Uterus (tissue), 4 donors: ENCODE measurements around the gene WNT6. TPM values are rescaled to one million over a fixed set of nuclear protein-coding genes. Genes with fewer than 3 reads are reported as not detected.

Experiments used
- DNase-seq, 2 donors: peaks; one replicate each; pipeline ENCODE4 v3.0.0-alpha.2; 2019 to 2020
- H3K27ac ChIP-seq, 2 donors: fragments of 200-600 bp; sonication (generic); 1 replicate in 1 of 2; 2 replicates in 1 of 2; pipeline ENCODE4 v1.5.1; 2016 to 2018
- H3K27me3 ChIP-seq, 2 donors: fragments of 200-600 bp; sonication (generic); one replicate each; pipeline ENCODE4 v1.5.1; 2018 to 2019; ENCODE audit warnings: control low read depth in 1 of 2
- H3K36me3 ChIP-seq, 2 donors: fragments of 200-600 bp; sonication (generic); one replicate each; pipeline ENCODE4 v1.5.1; 2019; ENCODE audit warnings: control low read depth in 1 of 2
- H3K4me1 ChIP-seq, 2 donors: fragments of 200-600 bp; sonication (generic); one replicate each; pipeline ENCODE4 v1.5.1; 2018 to 2019; ENCODE audit warnings: control low read depth in 1 of 2
- H3K4me3 ChIP-seq, 2 donors: fragments of 200-600 bp; sonication (generic); 1 replicate in 1 of 2; 2 replicates in 1 of 2; pipeline ENCODE4 v1.5.1; 2018 to 2019; ENCODE audit warnings: mild to moderate bottlenecking in 1 of 2
- H3K9me3 ChIP-seq, 2 donors: fragments of 200-600 bp; sonication (generic); one replicate each; pipeline ENCODE4 v1.5.1; 2019; ENCODE audit warnings: control low read depth in 1 of 2
- CTCF ChIP-seq, 4 experiments: fragments of 200-600 bp in 2 of 4; fragments of 450-650 bp in 2 of 4; sonication (generic) in 2 of 4; IDR thresholded peaks; one replicate each; pipeline ENCODE4 v1.5.1; 2016 to 2019; ENCODE audit warnings: antibody characterized with exemption in 4 of 4, mild to moderate bottlenecking in 2 of 4, moderate library complexity in 1 of 4
- POLR2A ChIP-seq, 2 donors: fragments of 450-650 bp; IDR thresholded peaks; one replicate each; pipeline ENCODE4 v1.6.1; 2016; ENCODE audit warnings: antibody characterized with exemption in 2 of 2, mild to moderate bottlenecking in 1 of 2, moderate library complexity in 1 of 2
- intact Hi-C: fragments of 100-400 bp; cut with DNase I; formaldehyde crosslinking; loops from one replicate; pipeline ENCODE4 v1.15.1; 2023; ENCODE audit warnings: low total_unique reads
- total RNA-seq, 4 donors: library from RNA; depleted of rRNA in 3 of 4; stranded (reverse); fragments of >200 nt in 3 of 4; gene quantifications; one replicate each; pipeline versions ENCODE4 v1.1.0 to v1.2.4, GENCODE V29; 2014 to 2023
- donor health status: DM: yes; HTN: yes; CAD: no.

Gene WNT6
- total RNA-seq, 4 donors from 2014 or later: 1.0 to 2.1 (median 1.9) TPM; not detected in 1

DNA sequence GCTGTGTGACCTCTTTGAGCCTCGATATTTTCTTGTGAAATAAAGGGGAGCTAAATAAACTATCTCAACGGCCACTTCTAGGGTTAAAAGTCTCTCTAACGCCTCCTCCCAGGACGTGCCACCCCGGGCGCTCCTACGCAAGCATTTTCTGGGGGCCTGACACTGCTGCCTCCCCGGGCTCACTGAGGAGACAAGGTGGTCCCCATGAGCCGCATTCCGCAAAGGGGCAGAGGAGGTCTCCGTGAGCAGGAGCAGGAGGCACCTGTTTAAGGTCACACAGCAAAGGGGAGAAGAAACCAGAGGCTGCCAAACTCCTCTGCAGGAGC is 20.1 kb downstream of the WNT6 start:
- Histone ChIP-seq H3K36me3 (no peaks in the 10 kb centered on the region), H3K4me1 (peaks cover 0 to 12% of the 10 kb centered on the region in 2 donors), H3K27me3 (peaks cover 11 to 30% of the 10 kb centered on the region in 2 donors), H3K27ac (no peak overlapping the region), H3K9me3 (no peaks in the 10 kb centered on the region), H3K4me3 (no peak overlapping the region)
- TF ChIP-seq POLR2A (IDR thresholded peaks at IDR 0.05) (no peak), CTCF (IDR thresholded peaks at IDR 0.05) (no peak)
- intact Hi-C loops: no loop called here
- DNase-seq: no peak

- DNase-seq: no peak
Measured at GRCh38 chr2:218880102-218880858, 20.7 kb downstream of the WNT6 start, which contains the start of gene WNT10A. Gene WNT10A (plus strand): TSS chr2:218880852. CDS start chr2:218880996, 144 bp downstream.

GRCh38 chr2:218880859-218881594 is 21.4 kb downstream of the WNT6 start:
- H3K9me3 ChIP-seq: no peaks in the 10 kb centered on the region
- peaks cover 11 to 30% of the 10 kb centered on the region in 2 donors for H3K27me3 ChIP-seq
- intact Hi-C loops: no loop called here
- H3K4me1 ChIP-seq: peaks cover 0 to 12% of the 10 kb centered on the region in 2 donors
- TF ChIP-seq CTCF (IDR thresholded peaks at IDR 0.05): no peak
- H3K27ac ChIP-seq: no peak overlapping the region
- H3K36me3 ChIP-seq: no peaks in the 10 kb centered on the region
- H3K4me3 ChIP-seq: no peak overlapping the region
- DNase-seq: no peak

More at GRCh38 chr2:218880102-218880858, 20.7 kb downstream of the WNT6 start, which contains the start of gene WNT10A:
- no peaks in the 10 kb centered on the region for H3K9me3 ChIP-seq
- TF ChIP-seq POLR2A (IDR thresholded peaks at IDR 0.05) (no peak), CTCF (IDR thresholded peaks at IDR 0.05) (no peak)
- H3K27me3 ChIP-seq: peaks cover 11 to 30% of the 10 kb centered on the region in 2 donors
- intact Hi-C loops: no loop called here
- peaks cover 0 to 12% of the 10 kb centered on the region in 2 donors for H3K4me1 ChIP-seq
- peak within 1 kb of the TSS in 1 of 2 donors; percentile 8 for H3K4me3 ChIP-seq
- H3K27ac ChIP-seq: no peak within 1 kb of the TSS
- H3K36me3 ChIP-seq: no peaks in the 10 kb centered on the region

DNA sequence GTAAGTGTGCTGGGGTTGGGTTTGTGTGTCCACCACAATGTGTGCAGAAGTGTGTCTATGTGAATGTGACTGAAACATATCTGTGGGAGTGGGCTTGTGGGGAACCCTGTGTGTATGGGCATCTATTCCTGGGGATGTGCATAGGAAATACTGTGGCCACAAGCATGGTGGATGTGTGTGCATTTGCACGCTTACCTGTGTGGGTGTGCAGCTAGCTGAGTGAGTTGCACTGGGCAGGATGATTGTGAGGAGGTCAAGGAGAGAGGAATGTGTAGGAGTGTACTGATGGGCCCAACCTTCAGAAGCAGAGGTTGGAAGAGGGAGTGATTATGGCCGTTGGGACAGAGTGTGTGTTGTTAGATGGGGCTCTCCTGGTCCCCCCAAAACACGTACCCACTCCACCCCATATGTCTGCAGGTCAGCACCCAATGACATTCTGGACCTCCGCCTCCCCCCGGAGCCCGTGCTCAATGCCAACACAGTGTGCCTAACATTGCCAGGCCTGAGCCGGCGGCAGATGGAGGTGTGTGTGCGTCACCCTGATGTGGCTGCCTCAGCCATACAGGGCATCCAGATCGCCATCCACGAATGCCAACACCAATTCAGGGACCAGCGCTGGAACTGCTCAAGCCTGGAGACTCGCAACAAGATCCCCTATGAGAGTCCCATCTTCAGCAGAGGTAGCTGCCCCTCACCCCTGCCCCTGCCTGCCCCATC is 22.3 kb downstream of the WNT6 start:
- no peak overlapping the region for H3K4me3 ChIP-seq
- no peaks in the 10 kb centered on the region for H3K9me3 ChIP-seq
- no peak for DNase-seq
- H3K27ac ChIP-seq: no peak overlapping the region
- intact Hi-C loops: no loop called here
- peaks cover 0 to 12% of the 10 kb centered on the region in 2 donors for H3K4me1 ChIP-seq
- no peaks in the 10 kb centered on the region for H3K36me3 ChIP-seq
- H3K27me3 ChIP-seq: peaks cover 11 to 30% of the 10 kb centered on the region in 2 donors
- TF ChIP-seq POLR2A (IDR thresholded peaks at IDR 0.05): no peak
- no peak for TF ChIP-seq CTCF (IDR thresholded peaks at IDR 0.05)
